Activated T-cell treated with anti-CD3 and anti-CD28 coated beads, Interleukin-2, amount 50 U/mL, for 24 hours (primary cell): ENCODE measurements around the gene KRT17.
"Not testable (repeated sequence)": the region's sequence is repeated elsewhere in the genome, so short reads cannot be mapped to it uniquely, and the experiment has no call there.

Experiments used
- DNase-seq: peaks from one replicate; pipeline ENCODE4 v3.0.0-alpha.2; 2020
- H3K27ac Mint-ChIP-seq: 2 replicates; pipeline ENCODE4 v1.8.0; 2020; ENCODE audit warnings: mild to moderate bottlenecking, mixed read lengths
- H3K27me3 Mint-ChIP-seq: 2 replicates; pipeline ENCODE4 v1.8.0; 2020; ENCODE audit warnings: mixed read lengths
- H3K36me3 Mint-ChIP-seq: 2 replicates; pipeline ENCODE4 v1.8.0; 2020; ENCODE audit warnings: low read depth, mixed read lengths
- H3K4me1 Mint-ChIP-seq: 2 replicates; pipeline ENCODE4 v1.8.0; 2020; ENCODE audit warnings: low read depth, mixed read lengths
- H3K4me3 Mint-ChIP-seq: 2 replicates; pipeline ENCODE4 v1.8.0; 2020; ENCODE audit warnings: mild to moderate bottlenecking, moderate library complexity, mixed read lengths
- H3K9me3 Mint-ChIP-seq: 2 replicates; pipeline ENCODE4 v1.8.0; 2020; ENCODE audit warnings: mixed read lengths

KRT17 gene

GRCh38 chr17:41585301-41586056, 38.9 kb downstream of the KRT17 start:
- Mint-ChIP-seq H3K27ac (no peak overlapping the region), H3K4me1 (no peaks in the 10 kb centered on the region), H3K4me3 (no peak overlapping the region), H3K27me3 (peaks cover 30% of the 10 kb centered on the region), H3K36me3 (no peaks in the 10 kb centered on the region), H3K9me3 (no peaks in the 10 kb centered on the region)
- DNase-seq: no peak

GRCh38 chr17:41584331-41584927, 39.9 kb downstream of the KRT17 start:
- H3K4me1 Mint-ChIP-seq, DNase-seq, H3K9me3 Mint-ChIP-seq, H3K4me3 Mint-ChIP-seq, H3K27ac Mint-ChIP-seq, H3K36me3 Mint-ChIP-seq: not testable (repeated sequence)
- H3K27me3 Mint-ChIP-seq: peaks cover 36% of the 10 kb centered on the region

- no peak for DNase-seq
- Mint-ChIP-seq H3K4me3 (no peak overlapping the region), H3K9me3 (no peaks in the 10 kb centered on the region), H3K27me3 (peaks cover 39% of the 10 kb centered on the region), H3K4me1 (no peaks in the 10 kb centered on the region), H3K36me3 (no peaks in the 10 kb centered on the region), H3K27ac (no peak overlapping the region)
Measured at GRCh38 chr17:41583137-41584127, 40.9 kb downstream of the KRT17 start.

GRCh38 chr17:41582061-41582968, 42.1 kb downstream of the KRT17 start:
- H3K4me3 Mint-ChIP-seq, H3K9me3 Mint-ChIP-seq, H3K36me3 Mint-ChIP-seq, H3K4me1 Mint-ChIP-seq, H3K27ac Mint-ChIP-seq, DNase-seq: not testable (repeated sequence)
- H3K27me3 Mint-ChIP-seq: peaks cover 45% of the 10 kb centered on the region

- Mint-ChIP-seq H3K9me3 (no peaks in the 10 kb centered on the region), H3K36me3 (no peaks in the 10 kb centered on the region), H3K27me3 (peaks cover 51% of the 10 kb centered on the region), H3K4me3 (no peak overlapping the region), H3K27ac (no peak overlapping the region), H3K4me1 (no peaks in the 10 kb centered on the region)
- DNase-seq: no peak
Measured at GRCh38 chr17:41581366-41582060, 42.9 kb downstream of the KRT17 start.

GRCh38 chr17:41580687-41581365, 43.5 kb downstream of the KRT17 start:
- Mint-ChIP-seq H3K27ac (no peak overlapping the region), H3K4me1 (no peaks in the 10 kb centered on the region), H3K36me3 (no peaks in the 10 kb centered on the region), H3K27me3 (peaks cover 57% of the 10 kb centered on the region), H3K9me3 (no peaks in the 10 kb centered on the region), H3K4me3 (no peak overlapping the region)
- DNase-seq: no peak

- Mint-ChIP-seq H3K4me3 (no peak overlapping the region), H3K4me1 (no peaks in the 10 kb centered on the region), H3K36me3 (no peaks in the 10 kb centered on the region), H3K9me3 (no peaks in the 10 kb centered on the region), H3K27me3 (peaks cover 62% of the 10 kb centered on the region), H3K27ac (no peak overlapping the region)
- DNase-seq: no peak
Measured at GRCh38 chr17:41580244-41580575, 44.2 kb downstream of the KRT17 start.

GRCh38 chr17:41579484-41580243, 44.7 kb downstream of the KRT17 start:
- Mint-ChIP-seq H3K4me1 (no peaks in the 10 kb centered on the region), H3K4me3 (no peak overlapping the region), H3K9me3 (no peaks in the 10 kb centered on the region), H3K36me3 (no peaks in the 10 kb centered on the region), H3K27me3 (peaks cover 65% of the 10 kb centered on the region), H3K27ac (no peak overlapping the region)
- DNase-seq: peak; percentile 75

- Mint-ChIP-seq H3K27me3 (peaks cover 65% of the 10 kb centered on the region), H3K36me3 (no peaks in the 10 kb centered on the region), H3K9me3 (no peaks in the 10 kb centered on the region), H3K27ac (no peak overlapping the region), H3K4me3 (no peak overlapping the region), H3K4me1 (no peaks in the 10 kb centered on the region)
- DNase-seq: no peak
Measured at GRCh38 chr17:41578971-41579370, 45.4 kb downstream of the KRT17 start.

GRCh38 chr17:41578538-41578937, 45.8 kb downstream of the KRT17 start:
- Mint-ChIP-seq H3K9me3 (no peaks in the 10 kb centered on the region), H3K4me1 (no peaks in the 10 kb centered on the region), H3K27ac (no peak overlapping the region), H3K27me3 (peaks cover 65% of the 10 kb centered on the region), H3K4me3 (no peak overlapping the region), H3K36me3 (no peaks in the 10 kb centered on the region)
- no peak for DNase-seq

GRCh38 chr17:41576740-41577139, 47.6 kb downstream of the KRT17 start:
- H3K27ac Mint-ChIP-seq, H3K9me3 Mint-ChIP-seq, H3K4me1 Mint-ChIP-seq, H3K4me3 Mint-ChIP-seq, H3K36me3 Mint-ChIP-seq, DNase-seq: not testable (repeated sequence)
- H3K27me3 Mint-ChIP-seq: peaks cover 68% of the 10 kb centered on the region

GRCh38 chr17:41575336-41575735, 49.0 kb downstream of the KRT17 start:
- Mint-ChIP-seq H3K4me1 (no peaks in the 10 kb centered on the region), H3K9me3 (no peaks in the 10 kb centered on the region)

More at GRCh38 chr17:41575336-41575735, 49.0 kb downstream of the KRT17 start:
- H3K27me3 Mint-ChIP-seq: peaks cover 64% of the 10 kb centered on the region
- H3K27ac Mint-ChIP-seq: no peak overlapping the region
- no peaks in the 10 kb centered on the region for H3K36me3 Mint-ChIP-seq
- no peak overlapping the region for H3K4me3 Mint-ChIP-seq
- DNase-seq: no peak
